ENCODE measurements around the gene PPP2R5C. TPM values are rescaled to one million over a fixed set of nuclear protein-coding genes. Genes with fewer than 3 reads are reported as not detected.

Gene PPP2R5C
- total and polyA plus RNA-seq, 2 donors (not counting 3 experiments of a cell fraction or from before 2014, with no cell fraction given), result 42.6 to 83.6 TPM

- no peak for TF ChIP-seq JUN (IDR thresholded peaks at IDR 0.05; ENCODE audit: borderline replicate concordance, insufficient read depth, insufficient read length, low read depth)
- no peak for TF ChIP-seq GATA2 (IDR thresholded peaks at IDR 0.05; ENCODE audit: insufficient read depth, insufficient read length, low read depth, low read length)
- TF ChIP-seq FOS (IDR thresholded peaks at IDR 0.05; ENCODE audit: borderline replicate concordance, insufficient read depth, low read length), result no peak
- TF ChIP-seq EZH2 (IDR thresholded peaks at IDR 0.05; ENCODE audit: borderline replicate concordance, low read depth, low read length, severe bottlenecking), result no peak
- no peak for TF ChIP-seq CTCF (IDR thresholded peaks at IDR 0.05; ENCODE audit: extremely low read depth in 1 of 2, insufficient read depth in 1 of 2, low read depth in 1 of 2, low read length in 2 of 2)
- no peak for TF ChIP-seq MYC (IDR thresholded peaks at IDR 0.05; ENCODE audit: low read depth, low read length)
- Histone ChIP-seq H3K4me3 (replicated peaks in 1 of 3; ENCODE audit: insufficient read depth in 1 of 3, low read depth in 1 of 3, low read length in 3 of 3) (no peak overlapping the region), H3K9me1 (replicated peaks; ENCODE audit: control insufficient read depth, extremely low read depth, insufficient read depth, low read length) (no peaks in the 10 kb centered on the region), H3K27ac (ENCODE audit: insufficient read depth, low read depth, low read length) (no peak overlapping the region), H3K79me2 (ENCODE audit: control insufficient read depth, insufficient read depth, low read length) (no peaks in the 10 kb centered on the region), H3K9ac (replicated peaks; ENCODE audit: extremely low read depth, insufficient read depth, low read length) (no peak overlapping the region), H3K27me3 (ENCODE audit: control insufficient read depth in 2 of 2, insufficient read depth in 2 of 2, low read length in 2 of 2) (no peaks in the 10 kb centered on the region), H3K4me2 (ENCODE audit: insufficient read depth, low read length) (no peak overlapping the region), H2AFZ (ENCODE audit: low read depth, low read length) (no peak overlapping the region), H3K9me3 (replicated peaks; ENCODE audit: control insufficient read depth, insufficient read depth, low read length) (no peaks in the 10 kb centered on the region), H3K36me3 (ENCODE audit: control insufficient read depth in 2 of 2, extremely low read depth in 1 of 2, insufficient read depth in 2 of 2, low read length in 2 of 2) (no peaks in the 10 kb centered on the region), H3K4me1 (ENCODE audit: control insufficient read depth, extremely low read depth, insufficient read depth, low read length) (no peaks in the 10 kb centered on the region), H4K20me1 (replicated peaks; ENCODE audit: control insufficient read depth, extremely low read depth, insufficient read depth, low read length) (no peaks in the 10 kb centered on the region)
- FAIRE-seq, result no peak
- no TSS peak for BruUV-seq (replicated peaks)
- intact Hi-C loops (cut with micrococcal nuclease) (no loop called here), dilution Hi-C loops (cut with MboI; ENCODE audit: extremely low pct_ligation_motif_present, low sequenced_read_pairs) (no loop called here)
- ChIA-PET POLR2A (interaction anchor here (0.6 to 0.7 kb wide), 2 partner anchors 9 to 105 kb away, joined by 3 to 4 read pairs; no protein-coding TSS in a partner anchor), CTCF (interaction anchor here (1.2 to 8.7 kb wide), 4 partner anchors 138 to 250 kb away, joined by 3 to 124 read pairs (median 6); no protein-coding TSS in a partner anchor)
- no peak for DNase-seq (ENCODE audit: low read depth, low spot score)
Observed at GRCh38 chr14:101957406-101958234, 196.1 kb downstream of the PPP2R5C start.
